ENCODE data around the gene FBXW8.

- no peak for TF ChIP-seq CTCF (tag by site-specific recombination; IDR thresholded peaks at IDR 0.05)
- no peak for TF ChIP-seq ZNF112 (tag by site-specific recombination; IDR thresholded peaks at IDR 0.05)
- no peak for TF ChIP-seq ZNF792 (tag by site-specific recombination; IDR thresholded peaks at IDR 0.05)
- TF ChIP-seq ZNF175 (tag by site-specific recombination; IDR thresholded peaks at IDR 0.05), result no peak
- no peak for TF ChIP-seq ZNF510 (tag by site-specific recombination; IDR thresholded peaks at IDR 0.05; ENCODE audit: insufficient replicate concordance)
- no peak for TF ChIP-seq ZNF214 (tag by site-specific recombination; IDR thresholded peaks at IDR 0.05; ENCODE audit: borderline replicate concordance)
- no peak for TF ChIP-seq ZNF561 (tag by site-specific recombination; IDR thresholded peaks at IDR 0.05; ENCODE audit: borderline replicate concordance)
- no peak for TF ChIP-seq ZFP41 (tag by site-specific recombination; IDR thresholded peaks at IDR 0.05; ENCODE audit: borderline replicate concordance)
- no peak for TF ChIP-seq REST (tag by site-specific recombination; IDR thresholded peaks at IDR 0.05)
- TF ChIP-seq ZBTB26 (tag by site-specific recombination; optimal IDR thresholded peaks at IDR 0.05), result no peak
Observed at GRCh38 chr12:117005417-117006046, 94.8 kb downstream of the FBXW8 start.
